Peyer's patch (tissue), 4 donors: ENCODE measurements around the gene IFRD2.

Experiments used
- POLR2A ChIP-seq, 2 donors: fragments of 450-650 bp; IDR thresholded peaks; one replicate each; pipeline ENCODE4 v1.5.1; 2017; ENCODE audit warnings: antibody characterized with exemption in 2 of 2, mild to moderate bottlenecking in 2 of 2, moderate library complexity in 2 of 2
- TF ChIP-seq, protein P1 (sequence below), 6 experiments: fragments of 450-650 bp in 4 of 6; fragments of 200-600 bp in 2 of 6; sonication (generic) in 1 of 6; IDR thresholded peaks; one replicate each; pipeline ENCODE4 v1.5.1; 2017 to 2019; ENCODE audit warnings: antibody characterized with exemption in 6 of 6, mild to moderate bottlenecking in 3 of 6, moderate library complexity in 1 of 6

DNA sequence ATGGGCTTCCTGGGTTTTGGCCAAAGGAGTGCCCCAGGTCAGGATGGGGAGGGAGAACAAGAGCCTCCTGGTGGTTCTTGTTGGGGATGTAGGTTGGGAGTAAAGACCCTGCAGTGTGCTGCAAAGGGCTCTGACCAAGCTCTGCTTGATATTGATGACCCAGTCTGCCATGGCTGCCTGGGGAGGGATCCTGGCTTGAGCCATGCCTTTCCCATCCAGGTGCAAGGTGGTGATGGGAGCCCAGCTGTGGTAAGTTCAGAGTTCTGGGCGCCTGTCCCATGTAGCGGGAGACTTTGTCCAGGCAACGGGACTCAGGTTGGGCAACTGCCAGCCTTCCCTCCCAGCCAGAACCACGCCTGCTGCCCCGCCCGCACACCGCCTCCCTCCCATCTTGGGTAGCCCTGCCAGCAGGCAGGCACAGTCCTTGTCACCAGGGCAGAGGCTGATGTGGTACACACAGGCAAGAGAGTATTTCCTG is 53.6 kb downstream of the IFRD2 start:
- TF ChIP-seq, protein P1, sequence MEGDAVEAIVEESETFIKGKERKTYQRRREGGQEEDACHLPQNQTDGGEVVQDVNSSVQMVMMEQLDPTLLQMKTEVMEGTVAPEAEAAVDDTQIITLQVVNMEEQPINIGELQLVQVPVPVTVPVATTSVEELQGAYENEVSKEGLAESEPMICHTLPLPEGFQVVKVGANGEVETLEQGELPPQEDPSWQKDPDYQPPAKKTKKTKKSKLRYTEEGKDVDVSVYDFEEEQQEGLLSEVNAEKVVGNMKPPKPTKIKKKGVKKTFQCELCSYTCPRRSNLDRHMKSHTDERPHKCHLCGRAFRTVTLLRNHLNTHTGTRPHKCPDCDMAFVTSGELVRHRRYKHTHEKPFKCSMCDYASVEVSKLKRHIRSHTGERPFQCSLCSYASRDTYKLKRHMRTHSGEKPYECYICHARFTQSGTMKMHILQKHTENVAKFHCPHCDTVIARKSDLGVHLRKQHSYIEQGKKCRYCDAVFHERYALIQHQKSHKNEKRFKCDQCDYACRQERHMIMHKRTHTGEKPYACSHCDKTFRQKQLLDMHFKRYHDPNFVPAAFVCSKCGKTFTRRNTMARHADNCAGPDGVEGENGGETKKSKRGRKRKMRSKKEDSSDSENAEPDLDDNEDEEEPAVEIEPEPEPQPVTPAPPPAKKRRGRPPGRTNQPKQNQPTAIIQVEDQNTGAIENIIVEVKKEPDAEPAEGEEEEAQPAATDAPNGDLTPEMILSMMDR (IDR thresholded peaks at IDR 0.05), result no peak
- no peak for TF ChIP-seq POLR2A (IDR thresholded peaks at IDR 0.05)
